PFSK-1 (cell line): ENCODE data around the gene RIN3. TPM values are rescaled to one million over a fixed set of nuclear protein-coding genes. Genes with fewer than 3 reads are reported as not detected.

Experiments used
- FOXP2 ChIP-seq: optimal IDR thresholded peaks from 2 replicates; pipeline ENCODE3; 2011; ENCODE audit warnings: borderline replicate concordance, control low read depth, inconsistent platforms; ENCODE audit not compliant: insufficient read depth; ENCODE audit errors: extremely low read length, extremely low read depth
- POLR2AphosphoS5 ChIP-seq: IDR thresholded peaks from 2 replicates; pipeline ENCODE4 v1.6.1; 2012; ENCODE audit warnings: low read depth, mild to moderate bottlenecking, control low read depth, low read length, moderate library complexity
- SIN3A ChIP-seq: IDR thresholded peaks from 2 replicates; pipeline ENCODE4 v1.6.1; 2012; ENCODE audit warnings: mild to moderate bottlenecking, low read length, moderate library complexity, borderline replicate concordance; ENCODE audit not compliant: insufficient read depth
- TAF1 ChIP-seq: IDR thresholded peaks from 2 replicates; pipeline ENCODE4 v1.6.1; 2012; ENCODE audit warnings: low read length, control low read depth, borderline replicate concordance; ENCODE audit not compliant: insufficient read depth
- polyA plus RNA-seq: library from polyadenylated mRNA; unstranded; fragments of >200 nt; gene quantifications from one replicate; pipeline ENCODE4 v1.2.1, GENCODE V29; 2012; ENCODE audit warnings: low read depth, missing spikeins; ENCODE audit not compliant: insufficient read length
- TF ChIP-seq, protein P1 (sequence below), 2 experiments: IDR thresholded peaks; 2 replicates each; pipeline versions ENCODE4 v1.6.1 to v1.8.0; 2011 to 2012; ENCODE audit warnings: low read depth in 2 of 2, low read length in 2 of 2, control low read depth in 1 of 2, inconsistent platforms in 1 of 2, mild to moderate bottlenecking in 1 of 2, moderate library complexity in 1 of 2; ENCODE audit not compliant: insufficient read depth in 1 of 2

Gene RIN3, protein sequence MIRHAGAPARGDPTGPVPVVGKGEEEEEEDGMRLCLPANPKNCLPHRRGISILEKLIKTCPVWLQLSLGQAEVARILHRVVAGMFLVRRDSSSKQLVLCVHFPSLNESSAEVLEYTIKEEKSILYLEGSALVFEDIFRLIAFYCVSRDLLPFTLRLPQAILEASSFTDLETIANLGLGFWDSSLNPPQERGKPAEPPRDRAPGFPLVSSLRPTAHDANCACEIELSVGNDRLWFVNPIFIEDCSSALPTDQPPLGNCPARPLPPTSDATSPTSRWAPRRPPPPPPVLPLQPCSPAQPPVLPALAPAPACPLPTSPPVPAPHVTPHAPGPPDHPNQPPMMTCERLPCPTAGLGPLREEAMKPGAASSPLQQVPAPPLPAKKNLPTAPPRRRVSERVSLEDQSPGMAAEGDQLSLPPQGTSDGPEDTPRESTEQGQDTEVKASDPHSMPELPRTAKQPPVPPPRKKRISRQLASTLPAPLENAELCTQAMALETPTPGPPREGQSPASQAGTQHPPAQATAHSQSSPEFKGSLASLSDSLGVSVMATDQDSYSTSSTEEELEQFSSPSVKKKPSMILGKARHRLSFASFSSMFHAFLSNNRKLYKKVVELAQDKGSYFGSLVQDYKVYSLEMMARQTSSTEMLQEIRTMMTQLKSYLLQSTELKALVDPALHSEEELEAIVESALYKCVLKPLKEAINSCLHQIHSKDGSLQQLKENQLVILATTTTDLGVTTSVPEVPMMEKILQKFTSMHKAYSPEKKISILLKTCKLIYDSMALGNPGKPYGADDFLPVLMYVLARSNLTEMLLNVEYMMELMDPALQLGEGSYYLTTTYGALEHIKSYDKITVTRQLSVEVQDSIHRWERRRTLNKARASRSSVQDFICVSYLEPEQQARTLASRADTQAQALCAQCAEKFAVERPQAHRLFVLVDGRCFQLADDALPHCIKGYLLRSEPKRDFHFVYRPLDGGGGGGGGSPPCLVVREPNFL
- 17.2 TPM for polyA plus RNA-seq

DNA sequence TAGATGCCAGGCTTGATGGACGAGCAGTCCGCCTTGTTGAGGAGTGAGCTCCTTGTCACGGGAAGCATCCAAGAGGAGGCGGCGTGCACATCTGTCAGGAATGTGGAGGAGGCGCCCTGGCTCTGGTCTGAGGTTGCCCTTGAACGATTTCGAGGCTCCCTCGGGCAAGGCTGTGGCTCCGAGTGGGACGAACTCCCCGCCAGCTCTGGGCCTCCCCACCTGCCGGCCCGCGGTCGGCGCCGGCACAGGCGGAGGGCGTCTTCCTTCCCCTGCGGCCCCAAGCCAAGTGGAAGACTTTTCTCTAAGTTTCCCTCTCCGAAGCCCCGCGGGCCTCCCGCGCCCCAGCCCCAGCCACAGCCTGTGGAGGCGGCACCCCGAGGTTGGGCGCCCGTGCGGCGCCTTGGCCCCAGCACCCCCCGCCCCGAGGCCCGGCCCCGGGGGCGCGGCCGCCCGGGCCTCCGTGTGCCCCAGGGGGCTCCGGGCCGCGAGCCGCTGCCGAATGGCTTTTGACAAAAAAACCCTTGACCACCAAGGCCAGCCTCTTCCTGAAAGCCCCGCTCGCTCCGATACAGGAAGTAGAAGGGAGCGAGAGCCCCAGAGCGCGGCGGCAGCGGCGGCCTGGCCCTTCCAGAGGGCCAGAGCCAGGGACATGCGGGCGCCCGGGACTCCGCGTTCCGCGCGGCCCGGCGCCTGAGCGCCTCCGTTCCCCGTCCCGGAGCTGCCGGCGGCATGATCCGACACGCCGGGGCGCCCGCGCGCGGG is at the start of gene RIN3:
TSS of gene RIN3 (plus strand) at position 578 of the 762 bp plus-strand sequence. CDS start at position 730, 152 bp downstream.
- TF ChIP-seq TAF1 (no peak), FOXP2 (no peak), POLR2AphosphoS5 (no peak), SIN3A (no peak)
- TF ChIP-seq, protein P1, sequence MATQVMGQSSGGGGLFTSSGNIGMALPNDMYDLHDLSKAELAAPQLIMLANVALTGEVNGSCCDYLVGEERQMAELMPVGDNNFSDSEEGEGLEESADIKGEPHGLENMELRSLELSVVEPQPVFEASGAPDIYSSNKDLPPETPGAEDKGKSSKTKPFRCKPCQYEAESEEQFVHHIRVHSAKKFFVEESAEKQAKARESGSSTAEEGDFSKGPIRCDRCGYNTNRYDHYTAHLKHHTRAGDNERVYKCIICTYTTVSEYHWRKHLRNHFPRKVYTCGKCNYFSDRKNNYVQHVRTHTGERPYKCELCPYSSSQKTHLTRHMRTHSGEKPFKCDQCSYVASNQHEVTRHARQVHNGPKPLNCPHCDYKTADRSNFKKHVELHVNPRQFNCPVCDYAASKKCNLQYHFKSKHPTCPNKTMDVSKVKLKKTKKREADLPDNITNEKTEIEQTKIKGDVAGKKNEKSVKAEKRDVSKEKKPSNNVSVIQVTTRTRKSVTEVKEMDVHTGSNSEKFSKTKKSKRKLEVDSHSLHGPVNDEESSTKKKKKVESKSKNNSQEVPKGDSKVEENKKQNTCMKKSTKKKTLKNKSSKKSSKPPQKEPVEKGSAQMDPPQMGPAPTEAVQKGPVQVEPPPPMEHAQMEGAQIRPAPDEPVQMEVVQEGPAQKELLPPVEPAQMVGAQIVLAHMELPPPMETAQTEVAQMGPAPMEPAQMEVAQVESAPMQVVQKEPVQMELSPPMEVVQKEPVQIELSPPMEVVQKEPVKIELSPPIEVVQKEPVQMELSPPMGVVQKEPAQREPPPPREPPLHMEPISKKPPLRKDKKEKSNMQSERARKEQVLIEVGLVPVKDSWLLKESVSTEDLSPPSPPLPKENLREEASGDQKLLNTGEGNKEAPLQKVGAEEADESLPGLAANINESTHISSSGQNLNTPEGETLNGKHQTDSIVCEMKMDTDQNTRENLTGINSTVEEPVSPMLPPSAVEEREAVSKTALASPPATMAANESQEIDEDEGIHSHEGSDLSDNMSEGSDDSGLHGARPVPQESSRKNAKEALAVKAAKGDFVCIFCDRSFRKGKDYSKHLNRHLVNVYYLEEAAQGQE (IDR thresholded peaks at IDR 0.05; ENCODE audit: insufficient read depth in 1 of 2, low read depth in 2 of 2, low read length in 2 of 2) = no peak

DNA sequence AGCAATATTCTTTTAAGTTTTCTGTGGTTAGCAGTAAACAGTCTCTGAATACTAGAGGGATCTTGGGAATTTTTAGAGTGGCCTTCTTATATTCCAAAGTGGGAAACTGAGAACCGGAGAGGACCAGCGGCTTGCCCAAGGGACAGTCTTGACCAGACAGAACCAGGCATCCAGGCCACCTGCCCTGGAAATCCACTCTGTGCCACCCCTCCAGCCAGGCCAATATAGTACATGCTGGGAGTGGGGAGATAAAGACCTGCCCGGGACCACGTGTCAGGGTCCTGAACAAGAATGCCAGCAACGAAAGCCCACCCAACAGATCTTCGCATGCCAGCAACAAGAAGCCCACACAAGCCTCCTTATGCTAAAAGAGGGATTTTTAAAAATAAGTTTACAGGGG is 49.4 kb upstream of the RIN3 start:
- TF ChIP-seq FOXP2 (no peak), POLR2AphosphoS5 (no peak), SIN3A (no peak), TAF1 (no peak)
- TF ChIP-seq, protein P1 (IDR thresholded peaks at IDR 0.05; ENCODE audit: insufficient read depth in 1 of 2, low read depth in 2 of 2, low read length in 2 of 2) = no peak

GRCh38 chr14:92464716-92465115 is 48.9 kb upstream of the RIN3 start:
- TF ChIP-seq, protein P1 (IDR thresholded peaks at IDR 0.05; ENCODE audit: insufficient read depth in 1 of 2, low read depth in 2 of 2, low read length in 2 of 2) = no peak
- TF ChIP-seq POLR2AphosphoS5 (no peak), SIN3A (no peak), TAF1 (no peak), FOXP2 (no peak)

DNA sequence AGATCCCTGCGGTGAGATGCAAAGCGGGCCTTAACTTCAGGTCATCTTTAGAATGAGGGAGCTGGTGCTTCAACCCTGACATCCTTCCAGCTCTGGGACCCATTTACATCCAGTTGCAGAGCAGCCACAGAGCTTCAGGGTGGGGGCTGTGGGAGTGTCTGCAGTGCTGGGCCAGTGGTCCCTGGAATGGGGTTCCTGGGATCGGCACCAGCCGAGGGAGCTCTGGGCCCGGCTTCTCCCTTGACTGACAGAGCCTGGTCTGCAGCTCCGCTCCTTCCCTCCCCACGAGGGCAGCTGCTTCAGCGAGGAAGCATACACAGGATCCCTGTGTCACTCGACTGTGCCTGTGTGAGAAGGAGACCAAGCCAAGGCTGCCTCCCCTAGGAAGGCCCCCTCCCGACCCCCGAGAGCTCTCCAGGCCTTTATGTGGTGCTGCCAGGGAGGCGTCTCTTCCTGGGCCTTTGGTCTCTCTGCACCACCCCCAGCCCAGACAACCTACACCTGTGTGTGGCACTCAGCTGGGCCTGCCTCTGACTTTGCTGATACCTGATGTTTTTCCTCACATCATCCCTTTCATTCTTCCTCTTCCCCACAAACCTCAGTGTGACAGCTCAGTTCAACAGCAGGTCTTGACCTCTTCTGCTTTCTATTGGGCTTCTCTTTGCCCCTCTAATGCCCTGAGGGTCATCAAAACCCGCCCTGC is 48.1 kb upstream of the RIN3 start:
- TF ChIP-seq, protein P1 (IDR thresholded peaks at IDR 0.05; ENCODE audit: insufficient read depth in 1 of 2, low read depth in 2 of 2, low read length in 2 of 2) = no peak
- TF ChIP-seq POLR2AphosphoS5 (no peak), TAF1 (no peak)
